Smooth muscle cell (in vitro differentiated cells): ENCODE results near the gene CYB5D1. TPM values are rescaled to one million over a fixed set of nuclear protein-coding genes. Genes with fewer than 3 reads are reported as not detected.
"Not testable (repeated sequence)": the region's sequence is repeated elsewhere in the genome, so short reads cannot be mapped to it uniquely, and the experiment has no call there.

ENCODE experiments used
- DNase-seq: peaks from one replicate; lab custom pipeline; 2025; ENCODE audit not compliant: unreplicated experiment; lab: John Stamatoyannopoulos, UW
- H2AFZ ChIP-seq: fragments of 200-600 bp; sonication (generic); 2 replicates; pipeline ENCODE4 v1.6.0; 2016; ENCODE audit warnings: antibody characterized with exemption, low read depth, mild to moderate bottlenecking
- H3F3A ChIP-seq: fragments of 200-600 bp; sonication (generic); 2 replicates; pipeline ENCODE4 v1.6.0; 2017; ENCODE audit warnings: antibody characterized with exemption, low read depth
- H3K27ac ChIP-seq: fragments of 200-600 bp; sonication (generic); 2 replicates; pipeline ENCODE4 v1.5.1; 2016; ENCODE audit warnings: low read depth, mild to moderate bottlenecking
- H3K27me3 ChIP-seq: fragments of 200-600 bp; sonication (generic); 2 replicates; pipeline ENCODE4 v1.6.1; 2016; ENCODE audit warnings: low read depth, mild to moderate bottlenecking
- H3K36me3 ChIP-seq: fragments of 200-600 bp; sonication (generic); 2 replicates; pipeline ENCODE4 v1.5.1; 2016; ENCODE audit warnings: low read depth
- H3K4me1 ChIP-seq: fragments of 200-600 bp; sonication (generic); 2 replicates; pipeline ENCODE4 v1.5.1; 2016; ENCODE audit warnings: low read depth
- H3K4me2 ChIP-seq: fragments of 200-600 bp; sonication (generic); 2 replicates; pipeline ENCODE4 v1.6.0; 2016; ENCODE audit warnings: mild to moderate bottlenecking
- H3K4me3 ChIP-seq: fragments of 200-600 bp; sonication (generic); 2 replicates; pipeline ENCODE4 v1.5.1; 2016; ENCODE audit warnings: mild to moderate bottlenecking
- H3K79me2 ChIP-seq: fragments of 200-600 bp; sonication (generic); 2 replicates; pipeline ENCODE4 v1.6.0; 2016; ENCODE audit warnings: low read depth, mild to moderate bottlenecking
- H3K9ac ChIP-seq: fragments of 200-600 bp; sonication (generic); 2 replicates; pipeline ENCODE4 v1.6.0; 2016; ENCODE audit warnings: low read depth
- H3K9me3 ChIP-seq: fragments of 200-600 bp; sonication (generic); replicated peaks from 2 replicates; pipeline ENCODE4 v1.5.1; 2016; ENCODE audit warnings: low read depth
- H4K20me1 ChIP-seq: fragments of 200-600 bp; sonication (generic); 2 replicates; pipeline ENCODE4 v1.6.0; 2016; ENCODE audit warnings: low read depth
- CTCF ChIP-seq: fragments of 200-600 bp; sonication (generic); IDR thresholded peaks from 2 replicates; pipeline ENCODE4 v1.5.1; 2017; ENCODE audit warnings: borderline replicate concordance, mild to moderate bottlenecking, antibody characterized with exemption; ENCODE audit not compliant: insufficient read depth, poor library complexity, severe bottlenecking
- WGBS: methylation state at CpG from one replicate; pipeline ENCODE4 v1.1.7; 2016; ENCODE audit warnings: low lambda C conversion rate; 5-methylcytosine and 5-hydroxymethylcytosine counted together
- polyA plus RNA-seq: library from polyadenylated mRNA; unstranded; fragments of >200 nt; fragmentation: Nextera tagmentation; extraction: Ambion mirVana; gene quantifications from 2 replicates; pipeline ENCODE4 v1.2.1, GENCODE V29; 2016
- total RNA-seq: library from RNA; depleted of rRNA; stranded (reverse); fragments of >200 nt; gene quantifications from 2 replicates; pipeline ENCODE4 v1.2.3, GENCODE V29; 2014

Gene CYB5D1
- total and polyA plus RNA-seq, 2 experiments from 2014 or later: 6.6 to 9.3 TPM

- DNase-seq: no peak
Measured at GRCh38 chr17:7858522-7858810, 663 bp downstream of the CYB5D1 start.

GRCh38 chr17:7859028-7859427 is 1.2 kb downstream of the CYB5D1 start:
- no peak overlapping the region for H2AFZ ChIP-seq
- WGBS: 94% methylated on average over 8 of the region's 8 CpGs
- no peaks in the 10 kb centered on the region for H3K36me3 ChIP-seq
- H3K4me2 ChIP-seq: peak overlapping the region; percentile 84
- H3K9me3 ChIP-seq: no peaks in the 10 kb centered on the region
- peak overlapping the region; percentile 88 for H3K27ac ChIP-seq
- DNase-seq: no peak
- H3K4me3 ChIP-seq: no peak overlapping the region
- peaks cover 33% of the 10 kb centered on the region for H3F3A ChIP-seq
- no peaks in the 10 kb centered on the region for H3K79me2 ChIP-seq
- peak overlapping the region; percentile 79 for H3K9ac ChIP-seq
- TF ChIP-seq CTCF: no peak
- H3K4me1 ChIP-seq: peaks cover 24% of the 10 kb centered on the region
- H3K27me3 ChIP-seq: no peaks in the 10 kb centered on the region
- H4K20me1 ChIP-seq: peaks cover 32% of the 10 kb centered on the region

More at GRCh38 chr17:7858522-7858810, 663 bp downstream of the CYB5D1 start:
- peaks cover 34% of the 10 kb centered on the region for H3F3A ChIP-seq
- H3K36me3 ChIP-seq: no peaks in the 10 kb centered on the region
- WGBS: 26% methylated on average over 20 of the region's 20 CpGs
- peak overlapping the region; percentile 84 for H3K4me2 ChIP-seq
- H3K9me3 ChIP-seq: no peaks in the 10 kb centered on the region
- H3K4me1 ChIP-seq: peaks cover 30% of the 10 kb centered on the region
- no peaks in the 10 kb centered on the region for H3K27me3 ChIP-seq
- no peak overlapping the region for H2AFZ ChIP-seq
- no peaks in the 10 kb centered on the region for H3K79me2 ChIP-seq
- peak overlapping the region; percentile 88 for H3K27ac ChIP-seq
- peaks cover 37% of the 10 kb centered on the region for H4K20me1 ChIP-seq
- H3K9ac ChIP-seq: peak overlapping the region; percentile 79
- no peak for TF ChIP-seq CTCF
- H3K4me3 ChIP-seq: peak overlapping the region; percentile 49

GRCh38 chr17:7862692-7863437 is 5.1 kb downstream of the CYB5D1 start:
- TF ChIP-seq CTCF: peak; percentile 69

GRCh38 chr17:7864384-7864783 is 6.6 kb downstream of the CYB5D1 start:
- H3K79me2 ChIP-seq, H4K20me1 ChIP-seq, H3K27ac ChIP-seq, H2AFZ ChIP-seq, H3F3A ChIP-seq, H3K4me2 ChIP-seq, DNase-seq, H3K4me1 ChIP-seq, H3K9ac ChIP-seq, H3K27me3 ChIP-seq, H3K36me3 ChIP-seq, H3K9me3 ChIP-seq, H3K4me3 ChIP-seq: not testable (repeated sequence)
- WGBS: 58% methylated on average over 5 of the region's 5 CpGs

More at GRCh38 chr17:7862692-7863437, 5.1 kb downstream of the CYB5D1 start:
- no peaks in the 10 kb centered on the region for H3K27me3 ChIP-seq
- no peak for DNase-seq
- H3K4me3 ChIP-seq: no peak overlapping the region
- H3F3A ChIP-seq: peaks cover 7% of the 10 kb centered on the region
- no peak overlapping the region for H3K27ac ChIP-seq
- no peaks in the 10 kb centered on the region for H3K9me3 ChIP-seq
- peaks cover 6% of the 10 kb centered on the region for H4K20me1 ChIP-seq
- H3K4me2 ChIP-seq: no peak overlapping the region
- H3K79me2 ChIP-seq: peaks cover 5% of the 10 kb centered on the region
- no peaks in the 10 kb centered on the region for H3K4me1 ChIP-seq
- H3K9ac ChIP-seq: no peak overlapping the region
- WGBS: 63% methylated on average over 3 of the region's 3 CpGs
- no peak overlapping the region for H2AFZ ChIP-seq
- H3K36me3 ChIP-seq: no peaks in the 10 kb centered on the region
